Tibial nerve (tissue), 4 donors: ENCODE measurements around the gene SPEN.

Experiments
- CTCF ChIP-seq, 5 experiments: fragments of 200-600 bp in 3 of 5; fragments of 450-650 bp in 2 of 5; sonication (generic) in 3 of 5; IDR thresholded peaks; one replicate each; pipeline ENCODE4 v1.5.1; 2016 to 2019; ENCODE audit warnings: antibody characterized with exemption in 5 of 5, mild to moderate bottlenecking in 3 of 5, moderate library complexity in 2 of 5
- EP300 ChIP-seq, 2 donors: sonication (generic); formaldehyde crosslinking; IDR thresholded peaks; one replicate each; pipeline ENCODE4 v1.6.1; 2017; ENCODE audit warnings: antibody characterized with exemption in 2 of 2, mild to moderate bottlenecking in 1 of 2
- POLR2A ChIP-seq, 2 donors: fragments of 450-650 bp; IDR thresholded peaks; one replicate each; pipeline ENCODE4 v1.6.1; 2017; ENCODE audit warnings: antibody characterized with exemption in 2 of 2, mild to moderate bottlenecking in 2 of 2, moderate library complexity in 2 of 2

- TF ChIP-seq POLR2A (IDR thresholded peaks at IDR 0.05) = no peak
- no peak for TF ChIP-seq CTCF (IDR thresholded peaks at IDR 0.05)
- no peak for TF ChIP-seq EP300 (IDR thresholded peaks at IDR 0.05)
These were observed 91.2 kb downstream of the SPEN start for GRCh38 chr1:15938628-15939161.
